Mesothelial cell of epicardium (in vitro differentiated cells): Measurements from ENCODE around the gene WFS1. TPM values are rescaled to one million over a fixed set of nuclear protein-coding genes. Genes with fewer than 3 reads are reported as not detected.

Source experiments
- DNase-seq, 2 experiments: peaks; one replicate each; pipeline ENCODE4 v3.0.0; 2021; ENCODE audit warnings: low spot score in 2 of 2; ENCODE audit not compliant: unreplicated experiment in 2 of 2
- H3K27ac Mint-ChIP-seq: 2 replicates; pipeline ENCODE4 v1.8.0; 2021; ENCODE audit warnings: mixed read lengths
- H3K27me3 Mint-ChIP-seq: 2 replicates; pipeline ENCODE4 v1.8.0; 2021; ENCODE audit warnings: low read depth, mixed read lengths
- H3K36me3 Mint-ChIP-seq: 2 replicates; pipeline ENCODE4 v1.8.0; 2021; ENCODE audit warnings: mixed read lengths
- H3K4me1 Mint-ChIP-seq: 2 replicates; pipeline ENCODE4 v1.8.0; 2021; ENCODE audit warnings: mixed read lengths
- H3K4me3 Mint-ChIP-seq: 2 replicates; pipeline ENCODE4 v1.8.0; 2021; ENCODE audit warnings: mild to moderate bottlenecking, moderate library complexity, mixed read lengths
- H3K9me3 Mint-ChIP-seq: 2 replicates; pipeline ENCODE4 v1.8.0; 2021; ENCODE audit warnings: mixed read lengths
- CTCF ChIP-seq: fragments of 200-600 bp; sonication (generic); IDR thresholded peaks from one replicate; pipeline ENCODE4 v1.5.0; 2021; ENCODE audit warnings: antibody characterized with exemption; ENCODE audit not compliant: unreplicated experiment
- total RNA-seq: library from RNA; stranded (reverse); gene quantifications from 3 replicates; pipeline ENCODE4 v1.2.1, GENCODE V29; 2021

WFS1 gene
- total RNA-seq, 1 donor from 2014 or later = 34.2 TPM

GRCh38 chr4:6233929-6234328 is 35.7 kb upstream of the WFS1 start:
- Mint-ChIP-seq H3K27me3 (peaks cover 27% of the 10 kb centered on the region), H3K27ac (no peak overlapping the region), H3K36me3 (no peaks in the 10 kb centered on the region), H3K9me3 (no peaks in the 10 kb centered on the region), H3K4me1 (no peaks in the 10 kb centered on the region), H3K4me3 (no peak overlapping the region)
- DNase-seq = peak in 1 of 2 experiments; percentile 31
- no peak for TF ChIP-seq CTCF

GRCh38 chr4:6235012-6235411 is 34.6 kb upstream of the WFS1 start:
- no peaks in the 10 kb centered on the region for H3K36me3 Mint-ChIP-seq
- H3K27me3 Mint-ChIP-seq = peaks cover 30% of the 10 kb centered on the region
- peak in 1 of 2 experiments; percentile 26 for DNase-seq
- no peak overlapping the region for H3K27ac Mint-ChIP-seq
- H3K9me3 Mint-ChIP-seq = no peaks in the 10 kb centered on the region
- TF ChIP-seq CTCF = no peak
- no peak overlapping the region for H3K4me3 Mint-ChIP-seq
- H3K4me1 Mint-ChIP-seq = no peaks in the 10 kb centered on the region

GRCh38 chr4:6235901-6236640 is 33.6 kb upstream of the WFS1 start:
- H3K4me1 Mint-ChIP-seq = no peaks in the 10 kb centered on the region
- no peak for TF ChIP-seq CTCF
- no peak overlapping the region for H3K4me3 Mint-ChIP-seq
- H3K36me3 Mint-ChIP-seq = no peaks in the 10 kb centered on the region
- H3K27me3 Mint-ChIP-seq = peaks cover 31% of the 10 kb centered on the region
- DNase-seq = no peak
- H3K27ac Mint-ChIP-seq = no peak overlapping the region
- no peaks in the 10 kb centered on the region for H3K9me3 Mint-ChIP-seq

- no peak for DNase-seq
- no peak for TF ChIP-seq CTCF
- Mint-ChIP-seq H3K27ac (no peak overlapping the region), H3K9me3 (no peaks in the 10 kb centered on the region), H3K36me3 (no peaks in the 10 kb centered on the region), H3K27me3 (peaks cover 36% of the 10 kb centered on the region), H3K4me1 (no peaks in the 10 kb centered on the region), H3K4me3 (no peak overlapping the region)
Observed at GRCh38 chr4:6236816-6237390, 32.7 kb upstream of the WFS1 start.

GRCh38 chr4:6239486-6239885 is 30.2 kb upstream of the WFS1 start:
- peaks cover under 1% of the 10 kb centered on the region for H3K9me3 Mint-ChIP-seq
- TF ChIP-seq CTCF = no peak
- H3K4me3 Mint-ChIP-seq = no peak overlapping the region
- no peak overlapping the region for H3K27ac Mint-ChIP-seq
- no peaks in the 10 kb centered on the region for H3K4me1 Mint-ChIP-seq
- DNase-seq = no peak
- H3K36me3 Mint-ChIP-seq = no peaks in the 10 kb centered on the region
- peaks cover 51% of the 10 kb centered on the region for H3K27me3 Mint-ChIP-seq
